Pons (tissue), 1 donor: ENCODE data around the gene TNFAIP8L1.

Experiments used
- DNase-seq: peaks from one replicate; pipeline ENCODE4 v3.0.0-alpha.2; 2016; ENCODE audit warnings: low spot score

Gene TNFAIP8L1

DNA sequence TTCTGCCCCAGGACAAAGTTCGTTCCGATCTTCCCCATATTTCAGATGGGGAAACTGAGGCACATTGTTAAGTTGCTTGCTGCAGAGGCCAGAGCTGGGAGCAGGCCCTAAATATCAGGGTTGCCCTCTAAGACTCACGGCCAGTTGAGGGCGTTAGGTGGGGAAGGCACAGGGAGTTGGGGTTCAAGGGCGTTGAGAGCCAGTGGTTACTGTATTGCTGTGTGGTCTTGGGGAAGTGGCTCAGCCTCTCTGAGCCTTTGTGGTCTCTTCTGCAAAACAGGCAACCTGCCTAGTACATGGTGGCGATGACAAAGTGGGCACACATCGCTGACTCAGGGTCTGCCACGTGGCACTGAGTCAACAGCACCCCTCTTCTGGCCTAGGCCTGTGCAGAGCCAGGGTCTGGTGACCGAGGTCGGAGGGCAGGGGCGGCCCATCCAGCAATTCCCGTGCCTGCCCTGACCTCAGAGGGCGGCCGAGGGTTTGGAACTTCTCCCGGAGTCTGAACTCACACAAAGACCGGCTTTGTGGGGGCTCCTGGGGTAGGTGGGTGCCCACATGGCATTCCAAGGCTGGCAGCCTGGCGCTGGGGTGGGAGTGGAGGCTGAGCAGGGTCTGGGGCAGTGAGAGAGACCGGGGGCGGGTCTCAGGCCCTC is 10.2 kb downstream of the TNFAIP8L1 start:
- no peak for DNase-seq

GRCh38 chr19:4650159-4650558 is 10.8 kb downstream of the TNFAIP8L1 start:
- no peak for DNase-seq

GRCh38 chr19:4652075-4652474 is 12.8 kb downstream of the TNFAIP8L1 start:
- DNase-seq: no peak

- DNase-seq: no peak
Observed at GRCh38 chr19:4653793-4654436, 14.6 kb downstream of the TNFAIP8L1 start.

- no peak for DNase-seq
Observed at GRCh38 chr19:4654437-4655361, 15.4 kb downstream of the TNFAIP8L1 start.

GRCh38 chr19:4656102-4656501 is 16.8 kb downstream of the TNFAIP8L1 start:
- DNase-seq: no peak

DNA sequence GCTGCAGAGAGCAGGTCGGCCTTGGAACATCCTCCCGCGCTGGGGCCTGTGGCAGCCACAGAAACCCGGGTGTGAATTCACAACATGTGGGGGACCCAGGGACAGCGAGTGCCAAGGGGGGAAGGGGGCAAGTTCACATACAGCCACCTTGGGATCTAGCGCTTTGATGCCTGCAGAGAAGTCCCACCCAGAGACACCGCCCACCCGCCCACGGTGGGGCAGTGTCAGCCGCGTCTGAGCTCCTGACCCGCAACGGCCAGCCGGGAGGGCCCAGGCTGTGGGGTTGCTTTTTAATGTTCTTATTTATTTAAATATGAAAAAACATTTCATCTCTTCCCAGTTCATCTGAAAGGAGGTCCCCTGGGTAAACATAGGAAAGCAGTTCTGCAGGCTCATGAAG is 17.9 kb downstream of the TNFAIP8L1 start:
- no peak for DNase-seq

DNA sequence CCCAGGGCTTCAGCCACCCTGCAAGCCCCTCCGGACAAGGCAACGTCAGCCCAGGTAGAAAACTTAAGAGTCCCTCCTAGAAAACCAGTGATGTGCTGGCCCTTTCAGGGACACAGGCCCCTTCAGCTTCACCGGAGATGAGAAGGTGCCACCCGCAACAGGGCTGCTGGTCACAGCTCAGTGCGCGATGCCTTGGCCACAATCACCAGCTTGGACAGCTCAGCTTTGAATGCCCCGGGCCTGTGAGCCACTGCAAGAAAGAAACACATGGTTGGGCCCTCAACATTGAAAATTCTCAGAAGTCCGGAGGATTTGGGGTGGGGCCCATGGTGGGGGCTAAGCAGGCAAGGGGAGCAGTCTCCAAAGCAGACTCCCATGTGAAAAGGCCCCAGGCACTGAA is 18.5 kb downstream of the TNFAIP8L1 start:
- DNase-seq: no peak

DNA sequence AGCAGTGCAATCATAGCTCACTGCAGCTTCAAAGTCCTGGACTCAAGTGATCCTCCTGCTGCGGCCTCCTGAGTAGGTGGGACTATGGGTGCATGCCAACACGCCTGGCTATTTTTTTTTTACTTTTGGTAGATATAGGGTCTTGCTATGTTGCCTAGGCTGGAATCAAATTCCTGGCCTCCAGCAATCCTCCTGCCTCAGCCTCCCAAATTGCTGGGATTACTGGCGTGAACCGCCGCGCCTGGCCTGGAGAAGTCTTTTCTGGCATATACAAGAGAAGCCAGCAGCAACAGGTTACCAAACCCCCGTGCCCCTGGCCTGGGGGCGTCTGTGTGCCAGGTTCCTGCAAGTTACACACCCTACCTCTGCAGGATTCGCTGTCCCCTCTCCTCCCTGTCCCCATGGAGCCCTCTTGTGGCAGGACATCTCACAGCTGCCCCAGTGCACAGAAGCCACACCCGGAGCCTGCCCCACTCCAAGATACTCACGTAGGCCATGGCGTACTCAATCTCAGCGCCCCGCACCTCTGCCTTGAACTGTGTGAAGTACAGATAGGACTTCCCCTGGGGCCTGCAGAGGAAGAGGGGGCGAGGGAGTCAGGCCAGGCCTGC is 21.0 kb downstream of the TNFAIP8L1 start:
- DNase-seq: no peak

DNA sequence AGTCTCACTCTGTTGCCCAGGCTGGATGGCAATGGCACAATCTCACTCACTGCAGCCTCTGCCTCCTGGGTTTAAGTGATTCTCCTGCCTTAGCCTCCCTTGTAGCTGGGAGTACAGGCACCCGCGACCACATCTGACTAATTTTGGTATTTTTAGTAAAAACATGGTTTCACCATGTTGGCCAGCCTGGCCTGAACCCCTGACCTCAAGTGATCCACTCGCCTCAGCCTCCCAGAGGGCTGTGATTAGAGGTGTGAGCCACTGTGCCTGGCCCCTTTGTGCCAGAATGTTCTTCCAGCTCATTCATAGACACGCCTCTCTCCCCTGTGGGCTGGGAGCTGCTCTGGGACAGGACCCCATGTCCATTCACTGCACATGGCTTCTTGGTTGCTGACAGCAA is 21.7 kb downstream of the TNFAIP8L1 start:
- DNase-seq: no peak

DNA sequence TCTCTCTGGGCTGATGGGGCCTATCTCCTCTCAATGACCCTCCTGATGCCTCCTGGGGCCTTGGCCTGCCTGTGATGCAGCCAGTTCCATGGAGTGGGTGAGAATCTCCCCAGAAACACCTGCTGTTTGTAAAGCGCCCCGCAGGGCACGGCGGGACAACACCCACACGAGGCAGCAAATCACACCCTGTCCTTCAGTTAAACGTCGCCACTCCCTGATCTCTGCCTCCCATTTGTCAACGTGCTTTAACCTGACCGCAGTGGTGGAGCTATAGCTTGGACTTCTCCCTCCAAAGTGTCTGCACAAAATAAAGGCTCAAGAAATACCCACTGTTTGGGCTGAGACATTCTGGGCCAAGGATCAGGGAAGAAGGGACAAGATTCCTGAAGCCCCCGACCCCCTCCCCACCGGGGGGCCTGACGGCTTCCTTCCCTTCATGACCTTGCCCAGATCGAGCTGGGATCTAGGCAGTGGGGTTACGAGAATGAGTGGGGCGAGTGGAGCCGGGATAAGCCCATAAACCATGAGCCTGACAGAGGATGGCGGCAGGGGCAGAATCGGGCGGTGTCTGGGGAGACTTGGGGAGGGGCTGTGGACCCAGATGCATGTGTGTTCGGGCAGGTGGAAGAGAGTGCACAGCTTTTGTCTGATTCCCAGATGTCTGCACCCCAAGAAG is 22.8 kb downstream of the TNFAIP8L1 start:
- DNase-seq: no peak

GRCh38 chr19:4662812-4663211 is 23.5 kb downstream of the TNFAIP8L1 start:
- no peak for DNase-seq

DNA sequence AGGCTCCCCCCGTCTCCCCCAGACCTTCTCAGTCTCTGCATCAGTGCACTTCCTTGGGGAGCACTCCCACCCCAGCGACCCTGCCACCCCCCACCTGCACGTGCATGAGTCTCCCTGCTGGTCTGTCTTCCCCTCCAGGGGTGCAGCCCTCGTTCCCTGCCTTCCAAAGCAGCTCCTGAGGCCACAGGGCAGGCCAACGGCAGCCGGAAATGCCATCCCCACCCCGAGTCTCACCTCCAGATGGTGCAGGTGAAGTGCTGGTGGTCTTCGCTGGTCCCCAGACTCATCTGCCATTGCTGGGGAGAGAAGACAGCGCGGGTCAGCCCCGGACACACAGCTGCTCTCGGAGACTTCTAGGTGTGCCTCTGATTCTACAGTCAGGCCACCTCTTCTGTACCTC is 25.3 kb downstream of the TNFAIP8L1 start:
- no peak for DNase-seq

DNA sequence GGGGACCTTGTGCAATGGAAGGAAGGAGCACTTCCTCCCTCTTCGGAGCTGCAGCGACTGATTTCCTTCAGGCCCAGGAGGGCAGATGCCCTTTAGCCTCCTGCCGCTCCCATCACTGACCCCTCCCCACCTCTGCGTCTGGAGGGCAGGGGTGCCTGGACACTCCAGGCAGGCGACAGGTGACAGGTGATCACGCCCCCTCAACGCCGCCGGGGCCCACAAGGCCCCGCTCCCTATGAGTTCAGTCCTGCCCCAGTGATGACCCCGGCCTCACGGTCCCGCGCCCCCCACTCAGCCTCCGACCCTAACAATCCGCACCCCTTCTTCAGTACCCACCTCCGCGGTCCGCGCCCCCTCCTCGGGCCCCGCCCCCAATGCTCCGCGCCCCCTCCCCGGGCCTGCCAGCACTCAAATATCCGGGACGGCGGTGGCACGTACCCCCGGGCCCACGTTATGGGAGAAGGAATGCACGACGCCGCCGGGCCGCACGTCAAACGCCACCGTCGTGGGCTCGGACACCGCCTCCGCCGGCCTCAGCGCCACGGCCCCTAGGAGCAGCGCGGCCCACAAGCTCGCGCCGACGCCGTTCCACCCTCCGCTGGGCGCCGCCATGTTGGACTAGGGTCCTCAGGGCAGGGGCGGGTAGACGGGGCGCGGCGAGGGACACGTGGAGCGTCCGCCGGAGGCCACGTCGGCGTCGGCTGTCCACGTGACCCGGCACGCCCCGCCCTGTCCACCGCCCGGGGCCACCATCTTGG is 30.6 kb downstream of the TNFAIP8L1 start, which contains the start of gene MYDGF:
TSS of gene MYDGF (minus strand) at position 620 of the 758 bp plus-strand sequence. CDS start at position 612, 8 bp downstream.
- peak; percentile 71 for DNase-seq

DNA sequence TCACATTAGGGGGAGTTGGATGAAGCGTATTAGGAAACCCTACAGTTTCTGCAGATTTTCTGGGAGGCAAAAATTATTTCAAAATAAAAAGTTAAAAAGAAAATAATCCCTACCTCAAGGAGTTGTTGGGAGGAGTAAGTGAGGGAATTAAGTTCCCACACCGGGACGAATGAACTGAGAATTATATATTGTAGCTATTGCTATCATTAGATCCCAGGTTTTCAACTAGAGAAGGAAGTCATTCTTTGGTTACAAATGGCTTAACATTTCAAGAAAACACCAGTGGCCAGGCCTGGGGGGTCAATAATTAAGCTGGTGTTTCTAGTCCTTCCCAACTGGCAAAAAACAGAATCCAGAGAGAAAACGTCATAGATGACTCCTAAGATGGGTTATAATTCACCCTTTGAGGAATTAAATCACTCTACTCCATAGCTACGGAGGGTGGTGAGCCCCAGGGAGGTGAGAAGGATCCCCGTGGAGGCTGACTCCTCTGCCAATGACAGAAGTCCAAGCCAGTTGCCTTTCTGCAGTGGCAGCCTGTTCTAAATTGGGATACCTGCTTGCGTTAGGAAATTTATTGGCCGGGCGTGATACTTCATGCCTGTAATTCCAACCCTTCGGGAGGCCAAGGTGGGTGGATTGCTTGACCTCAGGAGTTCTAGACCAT is 32.0 kb downstream of the TNFAIP8L1 start:
- no peak for DNase-seq

DNA sequence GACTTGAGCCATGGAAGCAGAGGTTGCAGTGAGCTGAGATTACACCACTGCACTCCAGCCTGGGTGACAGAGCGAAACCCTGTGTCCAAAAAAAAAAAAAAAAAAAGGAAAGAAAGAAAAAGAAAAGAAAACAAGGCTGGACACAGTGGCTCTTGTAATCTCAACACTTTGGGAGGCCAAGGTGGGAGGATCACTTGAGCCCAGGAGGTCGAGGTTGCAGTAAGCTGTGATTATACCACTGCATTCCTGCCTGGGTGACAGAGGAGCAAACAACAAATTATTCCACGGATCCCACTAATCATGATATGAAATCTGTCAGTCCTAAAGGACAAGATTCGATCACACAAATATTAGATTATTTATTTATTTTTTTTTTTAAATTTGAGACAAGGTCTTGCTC is 33.9 kb downstream of the TNFAIP8L1 start:
- DNase-seq: no peak

GRCh38 chr19:4673726-4674125 is 34.4 kb downstream of the TNFAIP8L1 start:
- no peak for DNase-seq

DNA sequence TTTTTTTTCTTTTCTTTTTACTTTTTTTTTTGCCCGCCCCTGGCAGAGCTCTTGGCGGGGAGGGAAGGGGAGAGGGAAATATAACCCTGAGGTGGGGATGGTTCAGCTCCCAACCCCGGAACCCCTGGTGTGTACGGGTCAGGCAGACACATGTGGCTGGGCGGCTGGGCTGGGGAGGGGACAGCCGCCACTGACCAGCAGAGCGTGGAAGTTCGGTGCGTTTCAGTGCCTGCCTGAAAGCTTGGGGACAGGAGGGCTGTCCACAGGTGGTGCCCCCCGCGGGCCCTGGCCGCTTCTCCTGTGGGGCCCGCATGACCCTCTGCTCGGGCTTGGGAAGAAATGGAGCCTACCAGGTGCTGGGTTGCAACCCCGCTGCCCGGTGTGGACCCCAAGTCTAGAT is 36.0 kb downstream of the TNFAIP8L1 start:
- DNase-seq: no peak

- DNase-seq: peak; percentile 11
Observed at GRCh38 chr19:4676955-4677731, 37.8 kb downstream of the TNFAIP8L1 start.
